GM12892 (cell line): ENCODE results near the gene ID2.

Source experiments
- POLR2A ChIP-seq: IDR thresholded peaks from 2 replicates; pipeline ENCODE4 v1.6.1; 2011; ENCODE audit warnings: low read depth, low read length, control low read depth
- POLR2AphosphoS5 ChIP-seq: IDR thresholded peaks from 2 replicates; pipeline ENCODE4 v1.6.1; 2011; ENCODE audit warnings: low read depth, low read length, control low read depth
- TAF1 ChIP-seq: IDR thresholded peaks from 2 replicates; pipeline ENCODE4 v1.6.1; 2011; ENCODE audit warnings: low read depth, mild to moderate bottlenecking, control low read depth, low read length, borderline replicate concordance

- TF ChIP-seq POLR2A = no peak
- no peak for TF ChIP-seq POLR2AphosphoS5
- TF ChIP-seq TAF1 = no peak
These were observed 25.0 kb upstream of the ID2 start for GRCh38 chr2:8656811-8657210.
